Measurements from ENCODE around the gene RNF26.

RNF26 gene

GRCh38 chr11:119334174-119334930, at the start of gene RNF26:
RNF26 (plus strand) TSS chr11:119334527; CDS start chr11:119335123, 596 bp downstream.
- peak; percentile 97 for DNase-seq (ENCODE audit: low spot score)

DNA sequence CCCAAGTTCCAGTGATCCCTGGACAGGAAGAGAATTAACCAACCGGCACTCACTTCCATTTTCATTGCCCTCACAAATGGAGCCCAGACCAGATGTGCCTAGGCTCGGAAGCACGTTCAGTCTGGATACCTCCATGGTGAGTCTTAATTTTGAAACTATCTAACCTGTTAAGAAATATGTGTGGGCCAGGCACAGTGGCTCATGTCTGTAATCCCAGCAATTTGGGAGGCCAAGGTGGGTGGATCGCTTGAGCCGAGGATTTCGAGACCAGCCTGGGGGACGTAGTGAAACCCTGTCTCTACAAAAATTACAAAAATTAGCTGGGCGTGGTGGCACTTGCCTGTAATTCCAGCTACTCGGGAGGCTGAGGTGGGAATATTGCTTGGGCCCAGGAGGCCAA, 48.9 kb upstream of the RNF26 start:
- no peak for DNase-seq (ENCODE audit: low spot score)

DNA sequence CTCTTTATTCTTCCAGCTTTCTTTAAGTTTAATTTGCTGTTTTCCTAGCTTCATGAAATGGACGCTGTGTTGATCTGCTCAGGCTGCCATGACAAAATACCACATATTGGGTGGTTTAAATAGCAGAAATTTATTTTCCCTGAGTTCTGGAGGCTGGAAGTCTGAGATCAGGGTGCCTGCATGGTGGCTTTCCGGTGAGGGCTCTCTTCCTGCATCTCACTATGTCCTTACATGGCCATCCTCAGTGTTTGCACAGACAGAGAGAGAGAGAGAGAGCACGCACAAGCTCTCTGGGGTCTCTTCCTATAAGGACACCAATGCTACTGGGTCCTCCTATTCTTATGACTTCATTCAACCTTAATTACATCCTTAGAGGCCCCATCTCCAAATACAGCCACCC, 46.1 kb upstream of the RNF26 start:
- DNase-seq (ENCODE audit: low spot score): no peak

GRCh38 chr11:119290894-119291497, 43.3 kb upstream of the RNF26 start:
- no peak for DNase-seq (ENCODE audit: low spot score)

DNA sequence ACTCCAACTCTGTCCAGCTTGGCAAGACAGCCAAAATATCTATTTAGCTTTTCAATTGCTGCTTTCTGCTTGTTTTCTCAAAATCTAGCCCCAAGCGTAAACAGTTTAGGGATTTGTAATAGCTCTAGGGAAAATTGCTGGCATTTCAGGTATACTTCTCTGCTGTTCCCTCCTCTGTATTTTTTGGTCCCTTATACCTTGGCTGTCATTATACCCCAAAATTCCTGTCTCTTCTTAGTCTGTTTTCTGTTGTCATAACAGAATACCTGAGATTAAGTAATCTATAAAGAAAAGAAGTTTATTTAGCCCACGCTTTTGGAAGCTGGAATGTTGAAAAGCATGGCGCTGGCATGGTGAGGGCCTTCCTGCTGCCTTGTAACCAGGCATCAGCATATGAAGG, 40.9 kb upstream of the RNF26 start:
- no peak for DNase-seq (ENCODE audit: low spot score)

DNA sequence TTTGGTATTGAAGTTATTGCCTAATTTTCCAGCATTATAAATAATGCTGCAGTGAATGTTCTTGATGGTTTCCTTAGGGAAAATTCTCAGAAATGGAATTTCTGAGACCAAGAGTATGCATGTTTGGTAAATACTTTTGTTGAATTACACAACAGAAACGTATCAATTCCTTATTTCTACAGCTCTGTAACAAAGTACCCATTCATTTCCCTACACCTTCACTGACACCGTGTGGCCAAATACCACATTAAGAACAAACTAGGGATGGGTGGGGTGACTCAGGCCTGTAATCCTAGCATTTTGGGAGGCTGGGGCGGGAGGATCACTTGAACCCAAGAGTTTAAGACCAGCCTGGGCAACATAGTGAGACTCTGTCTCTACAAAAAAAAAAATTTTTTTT, 39.1 kb upstream of the RNF26 start:
- no peak for DNase-seq (ENCODE audit: low spot score)

DNA sequence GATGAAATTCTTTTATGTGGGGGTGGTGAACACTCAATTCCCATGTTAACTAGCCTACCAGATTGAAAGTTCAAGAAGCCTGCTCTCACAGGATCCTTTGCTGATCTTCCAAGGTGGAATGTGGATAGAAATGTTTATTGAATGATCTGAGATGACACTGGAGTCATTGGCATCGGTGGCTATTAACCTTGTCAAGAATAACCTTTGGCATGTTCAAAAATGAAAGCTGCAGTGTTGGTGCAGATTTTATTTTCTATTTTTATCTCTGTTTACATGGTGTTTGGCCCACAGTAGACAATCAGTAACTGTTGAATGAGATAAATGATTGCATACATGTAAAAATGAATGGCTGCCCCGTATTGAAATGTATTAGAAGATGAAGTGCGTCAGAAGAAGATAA, 36.4 kb upstream of the RNF26 start:
- DNase-seq (ENCODE audit: low spot score): no peak

DNA sequence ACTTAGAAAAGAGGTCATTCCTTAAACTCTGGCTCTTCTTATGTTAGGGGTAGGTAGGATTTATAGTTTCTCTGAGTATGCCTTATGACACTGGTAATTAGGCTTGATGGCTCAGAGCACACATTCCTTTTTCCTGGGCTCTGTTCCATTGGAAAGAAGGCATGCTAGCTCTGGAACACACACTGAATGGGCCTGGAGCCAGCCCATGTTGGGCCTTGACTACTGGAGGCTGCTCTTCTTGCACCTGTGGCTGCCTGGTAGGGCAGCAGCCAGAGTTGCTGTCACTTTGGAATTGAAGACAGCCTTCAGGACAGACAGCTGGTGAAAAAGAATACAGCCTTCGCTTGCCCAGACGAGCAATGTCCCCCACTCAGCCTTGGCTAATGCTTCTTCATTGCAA, 35.6 kb upstream of the RNF26 start:
- no peak for DNase-seq (ENCODE audit: low spot score)

DNA sequence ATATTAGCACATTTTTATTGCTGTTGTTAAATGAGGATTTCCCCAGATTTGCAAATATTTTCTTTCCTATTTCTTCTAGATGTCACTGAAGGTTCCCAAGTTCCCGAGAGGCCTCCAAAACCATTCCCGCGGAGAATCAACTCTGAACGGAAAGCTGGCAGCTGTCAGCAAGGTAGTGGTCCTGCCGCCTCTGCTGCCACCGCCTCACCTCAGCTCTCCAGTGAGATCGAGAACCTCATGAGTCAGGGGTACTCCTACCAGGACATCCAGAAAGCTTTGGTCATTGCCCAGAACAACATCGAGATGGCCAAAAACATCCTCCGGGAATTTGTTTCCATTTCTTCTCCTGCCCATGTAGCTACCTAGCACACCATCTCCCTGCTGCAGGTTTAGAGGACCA, 34.9 kb upstream of the RNF26 start:
- DNase-seq (ENCODE audit: low spot score): no peak

GRCh38 chr11:119300198-119300964, 33.9 kb upstream of the RNF26 start:
- no peak for DNase-seq (ENCODE audit: low spot score)

- no peak for DNase-seq (ENCODE audit: low spot score)
Measured at GRCh38 chr11:119303227-119303718, 31.1 kb upstream of the RNF26 start.

DNA sequence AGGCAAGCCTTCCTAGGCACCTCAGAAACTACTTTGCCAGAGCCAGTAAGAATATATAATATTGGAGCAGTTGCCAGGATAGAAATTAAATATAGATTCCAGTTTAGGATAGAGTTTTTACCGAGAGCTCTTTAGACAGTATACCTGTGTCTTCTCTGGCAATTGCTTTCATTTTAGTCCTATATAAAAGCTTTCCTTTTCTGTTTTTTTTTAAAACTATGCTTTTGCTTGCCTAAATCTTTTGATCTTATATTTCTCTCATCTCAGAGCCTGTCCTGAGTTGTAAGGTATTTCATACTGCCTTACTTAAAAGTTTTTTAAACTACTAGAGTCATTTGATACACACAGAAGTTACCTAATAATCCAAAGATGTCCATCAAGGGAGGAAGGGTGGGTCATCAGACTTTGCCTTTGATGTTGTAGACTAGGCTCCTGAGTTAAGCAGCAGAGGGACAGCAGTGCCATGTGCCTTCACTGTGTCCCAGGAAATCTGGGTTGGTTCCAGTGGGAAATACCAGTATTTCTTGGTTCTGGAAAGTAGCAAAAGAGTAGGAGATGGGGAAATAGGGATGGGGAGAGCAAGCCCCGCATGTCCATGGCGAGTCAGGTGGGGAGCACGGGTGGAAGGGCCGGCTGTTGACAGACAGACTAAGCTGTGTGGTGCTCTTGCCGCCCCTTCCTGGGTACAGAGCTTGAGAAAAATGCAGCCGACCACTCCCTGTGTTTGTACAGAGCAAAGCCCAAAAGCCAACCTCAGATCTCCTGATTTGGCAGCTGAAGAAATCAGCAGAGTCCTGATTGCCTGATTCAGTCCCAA, 28.6 kb upstream of the RNF26 start:
- no peak for DNase-seq (ENCODE audit: low spot score)

- peak; percentile 19 for DNase-seq (ENCODE audit: low spot score)
Measured at GRCh38 chr11:119306373-119306890, 27.9 kb upstream of the RNF26 start.

- no peak for DNase-seq (ENCODE audit: low spot score)
Measured at GRCh38 chr11:119307219-119307618, 27.1 kb upstream of the RNF26 start.

- DNase-seq (ENCODE audit: low spot score): no peak
Measured at GRCh38 chr11:119307974-119308373, 26.4 kb upstream of the RNF26 start.

- no peak for DNase-seq (ENCODE audit: low spot score)
Measured at GRCh38 chr11:119309411-119309810, 24.9 kb upstream of the RNF26 start.

DNA sequence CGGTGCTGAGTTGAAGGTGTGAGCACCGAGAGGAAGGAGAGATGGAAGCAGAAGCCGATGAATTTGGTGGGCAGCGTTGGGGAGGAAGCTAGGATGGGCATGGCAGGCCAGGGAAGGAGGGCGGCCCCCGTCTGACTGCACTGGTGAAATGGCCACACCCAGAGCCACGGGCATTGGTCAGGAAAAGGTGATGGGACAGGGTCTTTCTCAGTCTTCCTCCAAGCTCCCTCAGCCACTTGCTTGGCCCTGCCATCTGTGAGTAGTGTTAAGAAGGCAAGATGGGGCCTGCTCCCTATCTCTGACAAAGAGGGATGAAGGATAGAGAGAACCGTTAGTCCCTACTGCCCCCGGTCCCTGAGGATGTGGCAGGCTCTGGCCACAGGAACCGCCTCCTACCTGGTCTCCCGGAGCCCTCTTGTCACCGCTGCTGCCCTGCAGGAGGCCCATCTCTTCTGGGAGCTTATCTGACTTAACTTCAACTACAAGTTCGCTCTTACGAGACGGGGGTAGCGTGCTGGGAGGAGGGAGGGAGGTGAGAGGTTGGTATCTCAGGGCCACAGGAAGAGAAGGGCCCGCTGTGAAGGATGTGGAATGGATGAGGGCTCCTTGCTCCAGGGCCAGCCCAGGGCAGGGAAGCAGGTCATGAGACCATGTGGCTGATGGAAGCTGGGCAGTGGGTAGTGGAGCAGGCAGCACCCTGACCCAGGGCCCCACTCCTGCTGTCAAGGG, 24.2 kb upstream of the RNF26 start:
- DNase-seq (ENCODE audit: low spot score): no peak

GRCh38 chr11:119310682-119311052, 23.7 kb upstream of the RNF26 start:
- no peak for DNase-seq (ENCODE audit: low spot score)

GRCh38 chr11:119314726-119315125, 19.6 kb upstream of the RNF26 start:
- DNase-seq (ENCODE audit: low spot score): no peak

DNA sequence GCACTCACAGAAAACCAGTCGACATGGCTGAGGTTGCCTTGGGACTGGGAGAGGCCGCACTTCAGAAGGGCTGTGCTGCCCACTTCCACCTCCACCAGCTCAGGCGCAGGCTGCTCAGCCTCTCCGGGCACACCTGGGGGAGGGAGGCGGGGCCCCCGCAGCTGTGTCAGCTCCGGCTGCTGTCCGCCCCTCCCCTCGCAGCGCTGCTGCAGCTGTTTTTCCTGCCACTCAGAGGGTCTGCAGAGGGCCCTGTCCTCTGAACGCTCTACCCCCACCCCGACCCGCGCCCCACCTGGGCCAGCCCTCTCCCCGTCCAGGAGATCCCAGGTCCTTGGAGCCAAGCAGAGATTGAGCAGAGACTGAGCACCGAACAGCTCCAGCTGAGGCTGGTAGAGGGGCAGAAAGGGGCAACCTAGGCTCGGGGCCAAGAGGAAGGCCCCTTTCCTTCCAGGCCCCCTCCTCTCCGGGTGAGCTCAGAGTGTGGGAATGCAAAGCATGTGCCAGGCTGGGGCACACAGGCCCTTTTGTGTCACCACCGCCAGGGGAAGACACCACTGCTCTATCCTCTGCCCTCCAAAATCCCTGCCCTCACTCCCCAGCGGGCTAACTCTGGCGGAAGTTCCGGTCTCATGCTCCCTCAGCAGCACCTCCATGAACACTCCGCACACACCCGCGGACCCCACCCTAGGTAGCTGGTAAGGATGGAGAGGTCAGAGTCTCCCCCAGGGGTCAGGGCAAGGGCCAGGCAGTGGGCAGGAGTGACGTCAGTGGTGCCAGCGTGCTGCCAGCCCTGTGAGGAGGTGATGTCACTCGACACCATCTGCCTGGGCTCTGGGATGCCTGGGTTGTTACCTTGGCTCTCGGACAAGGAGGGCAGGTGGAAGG, 19.0 kb upstream of the RNF26 start:
- DNase-seq (ENCODE audit: low spot score): peak; percentile 31
